ENCODE measurements around the gene GLCE.

DNA sequence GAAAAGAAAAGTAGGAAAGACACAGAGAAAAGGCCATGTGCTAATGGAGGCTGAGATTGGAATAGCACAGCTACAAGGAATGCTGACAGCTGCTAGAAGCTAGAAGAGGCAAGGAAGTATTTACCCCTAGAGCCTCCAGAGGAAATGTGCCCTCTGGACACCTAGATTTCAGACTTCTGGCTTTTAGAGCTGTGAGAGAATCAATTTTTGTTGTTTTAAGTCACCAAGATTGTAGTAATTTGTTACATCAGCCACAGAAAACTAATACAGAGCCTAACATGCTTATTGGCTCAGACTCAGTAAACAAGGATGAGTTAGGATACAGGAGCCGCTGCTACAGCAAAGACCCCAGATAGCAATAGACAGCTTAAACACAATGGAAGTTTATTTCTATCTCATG lies 33.1 kb upstream of the GLCE start:
- no peak for TF ChIP-seq POLR2A (IDR thresholded peaks at IDR 0.05)
- TF ChIP-seq, protein P1, sequence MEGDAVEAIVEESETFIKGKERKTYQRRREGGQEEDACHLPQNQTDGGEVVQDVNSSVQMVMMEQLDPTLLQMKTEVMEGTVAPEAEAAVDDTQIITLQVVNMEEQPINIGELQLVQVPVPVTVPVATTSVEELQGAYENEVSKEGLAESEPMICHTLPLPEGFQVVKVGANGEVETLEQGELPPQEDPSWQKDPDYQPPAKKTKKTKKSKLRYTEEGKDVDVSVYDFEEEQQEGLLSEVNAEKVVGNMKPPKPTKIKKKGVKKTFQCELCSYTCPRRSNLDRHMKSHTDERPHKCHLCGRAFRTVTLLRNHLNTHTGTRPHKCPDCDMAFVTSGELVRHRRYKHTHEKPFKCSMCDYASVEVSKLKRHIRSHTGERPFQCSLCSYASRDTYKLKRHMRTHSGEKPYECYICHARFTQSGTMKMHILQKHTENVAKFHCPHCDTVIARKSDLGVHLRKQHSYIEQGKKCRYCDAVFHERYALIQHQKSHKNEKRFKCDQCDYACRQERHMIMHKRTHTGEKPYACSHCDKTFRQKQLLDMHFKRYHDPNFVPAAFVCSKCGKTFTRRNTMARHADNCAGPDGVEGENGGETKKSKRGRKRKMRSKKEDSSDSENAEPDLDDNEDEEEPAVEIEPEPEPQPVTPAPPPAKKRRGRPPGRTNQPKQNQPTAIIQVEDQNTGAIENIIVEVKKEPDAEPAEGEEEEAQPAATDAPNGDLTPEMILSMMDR (IDR thresholded peaks at IDR 0.05 in 8 of 11, conservative IDR thresholded peaks at IDR 0.05 in 3 of 11), result no peak
